Neutrophil (primary cell): ENCODE measurements around the gene COLGALT1.
A peak's percentile ranks its signal among the peaks of the same experiment; 100 is the strongest.

Experiments
- H3K27ac ChIP-seq: fragments of 200-600 bp; sonication (generic); 2 replicates; pipeline ENCODE4 v1.5.1; 2016; ENCODE audit warnings: mild to moderate bottlenecking, moderate library complexity
- H3K27me3 ChIP-seq: fragments of 200-600 bp; sonication (generic); 2 replicates; pipeline ENCODE4 v1.6.0; 2016; ENCODE audit warnings: mild to moderate bottlenecking
- H3K36me3 ChIP-seq: fragments of 200-600 bp; sonication (generic); 2 replicates; pipeline ENCODE4 v1.5.1; 2017
- H3K4me1 ChIP-seq, 2 experiments: fragments of 200-600 bp in 1 of 2; sonication (generic) in 1 of 2; 1 replicate in 1 of 2; 2 replicates in 1 of 2; pipeline versions ENCODE4 v1.5.1 to v1.6.1; 2013 to 2016; ENCODE audit warnings: low read depth in 1 of 2, low read length in 1 of 2, mild to moderate bottlenecking in 1 of 2, moderate library complexity in 1 of 2; ENCODE audit not compliant: control insufficient read depth in 1 of 2, insufficient read depth in 1 of 2
- H3K4me3 ChIP-seq, 2 experiments: fragments of 200-600 bp in 1 of 2; sonication (generic) in 1 of 2; 1 replicate in 1 of 2; 2 replicates in 1 of 2; pipeline ENCODE4 v1.5.1; 2013 to 2016; ENCODE audit warnings: low read depth in 1 of 2, low read length in 1 of 2, mild to moderate bottlenecking in 1 of 2, moderate library complexity in 1 of 2
- H3K9me3 ChIP-seq: fragments of 200-600 bp; sonication (generic); 2 replicates; pipeline ENCODE4 v1.5.1; 2016
- TF ChIP-seq, protein P1 (sequence below): fragments of 200-600 bp; sonication (generic); IDR thresholded peaks from 2 replicates; pipeline ENCODE4 v1.5.1; 2016; ENCODE audit warnings: antibody characterized with exemption

COLGALT1 gene

GRCh38 chr19:17541184-17541759, 14.2 kb upstream of the COLGALT1 start:
- TF ChIP-seq, protein P1, sequence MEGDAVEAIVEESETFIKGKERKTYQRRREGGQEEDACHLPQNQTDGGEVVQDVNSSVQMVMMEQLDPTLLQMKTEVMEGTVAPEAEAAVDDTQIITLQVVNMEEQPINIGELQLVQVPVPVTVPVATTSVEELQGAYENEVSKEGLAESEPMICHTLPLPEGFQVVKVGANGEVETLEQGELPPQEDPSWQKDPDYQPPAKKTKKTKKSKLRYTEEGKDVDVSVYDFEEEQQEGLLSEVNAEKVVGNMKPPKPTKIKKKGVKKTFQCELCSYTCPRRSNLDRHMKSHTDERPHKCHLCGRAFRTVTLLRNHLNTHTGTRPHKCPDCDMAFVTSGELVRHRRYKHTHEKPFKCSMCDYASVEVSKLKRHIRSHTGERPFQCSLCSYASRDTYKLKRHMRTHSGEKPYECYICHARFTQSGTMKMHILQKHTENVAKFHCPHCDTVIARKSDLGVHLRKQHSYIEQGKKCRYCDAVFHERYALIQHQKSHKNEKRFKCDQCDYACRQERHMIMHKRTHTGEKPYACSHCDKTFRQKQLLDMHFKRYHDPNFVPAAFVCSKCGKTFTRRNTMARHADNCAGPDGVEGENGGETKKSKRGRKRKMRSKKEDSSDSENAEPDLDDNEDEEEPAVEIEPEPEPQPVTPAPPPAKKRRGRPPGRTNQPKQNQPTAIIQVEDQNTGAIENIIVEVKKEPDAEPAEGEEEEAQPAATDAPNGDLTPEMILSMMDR: no peak
- Histone ChIP-seq H3K36me3 (no peaks in the 10 kb centered on the region), H3K27ac (peak overlapping the region; percentile 50), H3K4me1 (peaks cover 10 to 14% of the 10 kb centered on the region in 2 experiments), H3K4me3 (no peak overlapping the region), H3K27me3 (no peaks in the 10 kb centered on the region), H3K9me3 (no peaks in the 10 kb centered on the region)

DNA sequence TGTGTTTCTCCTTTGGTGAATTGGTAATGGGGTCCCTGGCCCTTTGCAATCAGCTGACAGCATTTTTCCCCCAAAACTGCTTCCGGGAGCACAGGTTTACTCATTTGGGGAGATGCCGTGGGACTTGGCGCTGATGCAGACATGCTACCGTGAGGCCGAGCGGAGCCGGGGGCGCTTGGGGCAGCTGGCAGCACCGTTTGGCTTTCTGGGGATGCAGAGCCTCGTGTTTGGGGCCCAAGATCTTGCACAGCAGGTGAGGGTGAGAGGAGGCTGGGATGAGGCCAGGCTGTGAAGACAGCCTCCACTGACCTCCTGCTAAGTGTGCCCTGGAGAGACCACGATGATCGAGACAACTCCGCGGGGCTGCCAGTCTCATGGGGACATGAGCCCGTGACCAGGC, 13.4 kb upstream of the COLGALT1 start:
- H3K27ac ChIP-seq: no peak overlapping the region
- TF ChIP-seq, protein P1: no peak
- no peak overlapping the region for H3K4me3 ChIP-seq
- H3K36me3 ChIP-seq: no peaks in the 10 kb centered on the region
- no peaks in the 10 kb centered on the region for H3K9me3 ChIP-seq
- H3K4me1 ChIP-seq: peaks cover 10 to 14% of the 10 kb centered on the region in 2 experiments
- no peaks in the 10 kb centered on the region for H3K27me3 ChIP-seq

GRCh38 chr19:17542793-17543582, 12.5 kb upstream of the COLGALT1 start:
- no peak overlapping the region for H3K27ac ChIP-seq
- TF ChIP-seq, protein P1: no peak
- H3K9me3 ChIP-seq: no peaks in the 10 kb centered on the region
- no peak overlapping the region for H3K4me3 ChIP-seq
- no peaks in the 10 kb centered on the region for H3K36me3 ChIP-seq
- peaks cover 10 to 14% of the 10 kb centered on the region in 2 experiments for H3K4me1 ChIP-seq
- no peaks in the 10 kb centered on the region for H3K27me3 ChIP-seq

GRCh38 chr19:17543986-17544385, 11.5 kb upstream of the COLGALT1 start:
- H3K36me3 ChIP-seq: no peaks in the 10 kb centered on the region
- no peak overlapping the region for H3K4me3 ChIP-seq
- peaks cover 6% of the 10 kb centered on the region in 2 experiments for H3K4me1 ChIP-seq
- TF ChIP-seq, protein P1: no peak
- no peaks in the 10 kb centered on the region for H3K27me3 ChIP-seq
- no peaks in the 10 kb centered on the region for H3K9me3 ChIP-seq
- no peak overlapping the region for H3K27ac ChIP-seq

- Histone ChIP-seq H3K4me3 (no peak overlapping the region), H3K9me3 (no peaks in the 10 kb centered on the region), H3K4me1 (peaks cover 1 to 2% of the 10 kb centered on the region in 2 experiments), H3K27me3 (no peaks in the 10 kb centered on the region), H3K27ac (no peak overlapping the region), H3K36me3 (no peaks in the 10 kb centered on the region)
- TF ChIP-seq, protein P1: no peak
Observed at GRCh38 chr19:17544418-17544817, 11.0 kb upstream of the COLGALT1 start.
